ENCODE results near the gene RPH3AL.
"Not testable (repeated sequence)": the region's sequence is repeated elsewhere in the genome, so short reads cannot be mapped to it uniquely, and the experiment has no call there.

Gene RPH3AL

GRCh38 chr17:282000-282911 is 70.4 kb downstream of the RPH3AL start:
- no peak for DNase-seq (ENCODE audit: low read depth)

- no peak for DNase-seq (ENCODE audit: low read depth)
Measured at GRCh38 chr17:281365-281999, 71.1 kb downstream of the RPH3AL start.

DNA sequence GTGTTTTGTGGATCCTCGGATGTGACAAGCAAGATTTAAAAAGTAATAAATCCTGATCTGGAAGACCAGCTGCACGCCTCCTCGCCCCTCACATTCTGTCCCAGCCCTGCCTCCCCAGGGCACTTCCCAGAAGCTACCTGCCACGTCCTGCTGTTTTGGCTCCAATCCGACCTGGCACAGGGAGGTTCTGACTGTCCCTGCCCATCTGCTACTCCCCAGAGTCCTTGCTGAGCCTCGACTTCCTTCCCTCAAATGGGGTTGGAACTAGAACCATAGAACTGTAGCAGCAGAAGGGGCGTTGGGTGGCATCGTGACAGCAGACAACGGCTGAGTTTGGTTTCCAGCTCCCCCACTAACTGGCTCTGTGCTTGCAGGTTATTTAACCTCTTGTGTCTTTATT is 71.7 kb downstream of the RPH3AL start:
- DNase-seq (ENCODE audit: low read depth): no peak

DNA sequence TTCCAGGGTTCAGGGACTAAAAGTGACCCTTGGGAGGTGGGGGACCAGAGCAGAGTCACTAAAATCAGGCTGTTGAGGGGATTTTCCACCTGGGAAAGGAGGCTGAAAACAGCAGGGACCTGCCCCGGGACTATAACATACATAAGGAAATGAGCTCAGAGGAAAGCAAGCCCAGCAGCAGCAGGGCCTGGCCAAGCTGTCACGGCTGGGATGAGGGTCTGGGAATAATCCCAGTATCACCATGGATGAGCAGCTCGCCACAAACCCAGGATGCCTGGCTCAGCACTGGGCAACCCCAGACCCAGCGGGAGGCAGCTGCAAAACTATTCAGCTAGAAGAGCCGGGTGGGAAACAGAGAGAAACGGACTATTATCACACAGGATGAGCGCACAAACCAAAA is 72.4 kb downstream of the RPH3AL start:
- DNase-seq (ENCODE audit: low read depth): no peak

DNA sequence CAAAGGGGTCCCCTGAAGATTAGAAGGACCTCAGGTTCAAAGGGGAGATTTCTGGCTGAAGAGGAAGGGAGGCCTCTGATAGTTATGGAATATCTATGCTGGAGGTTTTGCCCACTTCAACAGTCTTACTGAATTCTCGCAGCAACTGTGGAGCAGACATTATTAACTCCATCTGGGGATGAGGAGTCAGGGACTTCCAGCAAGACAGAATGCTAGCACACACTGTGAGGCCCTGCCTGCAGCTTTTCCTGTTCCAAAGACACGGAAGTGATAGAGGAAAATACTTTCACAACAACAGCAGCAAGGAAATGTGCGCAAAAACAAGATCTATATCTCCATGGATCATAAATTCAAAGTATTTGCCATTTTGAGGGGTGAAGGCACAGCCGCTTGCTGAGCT is 72.8 kb downstream of the RPH3AL start:
- no peak for DNase-seq (ENCODE audit: low read depth)

DNA sequence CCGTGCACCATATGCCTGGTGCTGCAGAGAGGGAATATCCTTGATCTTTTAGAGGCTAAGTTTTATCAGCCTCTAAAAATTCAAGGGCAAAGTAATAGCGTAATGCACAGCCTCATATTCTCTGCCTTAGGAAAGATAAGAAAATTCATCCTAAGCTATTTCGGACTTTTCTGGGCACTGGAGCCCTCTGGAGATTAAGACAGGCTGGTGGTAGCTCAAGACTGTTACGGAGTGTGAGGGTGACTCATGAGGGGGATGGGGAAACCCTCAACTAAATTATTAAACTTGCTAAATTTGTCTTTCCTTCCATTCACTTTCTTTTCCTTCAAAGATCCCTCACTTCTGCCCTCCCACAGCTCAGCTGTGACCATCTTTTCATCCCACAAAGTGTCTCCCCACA is 73.3 kb downstream of the RPH3AL start:
- no peak for DNase-seq (ENCODE audit: low read depth)

GRCh38 chr17:278676-279059 is 73.9 kb downstream of the RPH3AL start:
- no peak for DNase-seq (ENCODE audit: low read depth)

- DNase-seq (ENCODE audit: low read depth): no peak
Measured at GRCh38 chr17:278055-278675, 74.4 kb downstream of the RPH3AL start.

DNA sequence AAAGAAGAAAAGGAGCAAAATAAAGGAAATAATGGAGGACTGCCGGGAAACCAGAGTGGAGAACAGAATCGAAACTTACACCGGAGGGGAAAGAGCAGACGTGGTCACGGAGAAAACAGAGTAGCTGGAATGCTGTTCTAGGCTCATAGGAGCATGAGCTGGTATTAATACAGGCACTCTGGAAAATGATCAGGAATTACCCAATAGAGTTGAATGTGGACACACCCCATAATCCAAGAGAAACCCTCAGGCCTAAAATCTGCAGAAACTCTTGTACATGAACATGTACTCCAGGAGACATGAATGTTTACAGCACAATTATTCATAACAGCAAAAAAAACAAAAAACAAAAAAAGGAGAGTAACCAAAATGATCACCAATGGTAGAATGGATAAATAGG is 77.7 kb downstream of the RPH3AL start:
- no peak for DNase-seq (ENCODE audit: low read depth)

GRCh38 chr17:273981-274832 is 78.4 kb downstream of the RPH3AL start:
- DNase-seq (ENCODE audit: low read depth): no peak

GRCh38 chr17:272856-273255 is 79.8 kb downstream of the RPH3AL start:
- not testable (repeated sequence) for DNase-seq (ENCODE audit: low read depth)

DNA sequence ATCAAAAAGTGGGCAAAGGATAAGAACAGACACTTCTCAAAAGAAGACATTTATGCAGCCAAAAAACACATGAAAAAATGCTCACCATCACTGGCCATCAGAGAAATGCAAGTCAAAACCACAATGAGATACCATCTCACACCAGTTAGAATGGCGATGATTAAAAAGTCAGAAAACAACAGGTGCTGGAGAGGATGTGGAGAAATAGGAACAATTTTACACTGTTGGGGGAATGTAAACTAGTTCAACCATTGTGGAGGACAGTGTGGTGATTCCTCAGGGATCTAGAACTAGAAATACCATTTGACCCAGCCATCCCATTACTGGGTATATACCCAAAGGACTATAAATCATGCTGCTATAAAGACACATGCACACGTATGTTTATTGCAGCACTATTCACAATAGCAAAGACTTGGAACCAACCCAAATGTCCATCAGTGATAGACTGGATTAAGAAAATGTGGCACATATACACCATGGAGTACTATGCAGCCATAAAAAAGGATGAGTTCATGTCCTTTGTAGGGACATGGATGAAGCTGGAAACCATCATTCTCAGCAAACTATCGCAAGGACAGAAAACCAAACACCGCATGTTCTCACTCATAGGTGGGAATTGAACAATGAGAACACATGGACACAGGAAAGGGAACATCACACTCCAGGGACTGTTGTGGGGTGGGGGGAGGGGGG is 80.5 kb downstream of the RPH3AL start:
- DNase-seq (ENCODE audit: low read depth): not testable (repeated sequence)

DNA sequence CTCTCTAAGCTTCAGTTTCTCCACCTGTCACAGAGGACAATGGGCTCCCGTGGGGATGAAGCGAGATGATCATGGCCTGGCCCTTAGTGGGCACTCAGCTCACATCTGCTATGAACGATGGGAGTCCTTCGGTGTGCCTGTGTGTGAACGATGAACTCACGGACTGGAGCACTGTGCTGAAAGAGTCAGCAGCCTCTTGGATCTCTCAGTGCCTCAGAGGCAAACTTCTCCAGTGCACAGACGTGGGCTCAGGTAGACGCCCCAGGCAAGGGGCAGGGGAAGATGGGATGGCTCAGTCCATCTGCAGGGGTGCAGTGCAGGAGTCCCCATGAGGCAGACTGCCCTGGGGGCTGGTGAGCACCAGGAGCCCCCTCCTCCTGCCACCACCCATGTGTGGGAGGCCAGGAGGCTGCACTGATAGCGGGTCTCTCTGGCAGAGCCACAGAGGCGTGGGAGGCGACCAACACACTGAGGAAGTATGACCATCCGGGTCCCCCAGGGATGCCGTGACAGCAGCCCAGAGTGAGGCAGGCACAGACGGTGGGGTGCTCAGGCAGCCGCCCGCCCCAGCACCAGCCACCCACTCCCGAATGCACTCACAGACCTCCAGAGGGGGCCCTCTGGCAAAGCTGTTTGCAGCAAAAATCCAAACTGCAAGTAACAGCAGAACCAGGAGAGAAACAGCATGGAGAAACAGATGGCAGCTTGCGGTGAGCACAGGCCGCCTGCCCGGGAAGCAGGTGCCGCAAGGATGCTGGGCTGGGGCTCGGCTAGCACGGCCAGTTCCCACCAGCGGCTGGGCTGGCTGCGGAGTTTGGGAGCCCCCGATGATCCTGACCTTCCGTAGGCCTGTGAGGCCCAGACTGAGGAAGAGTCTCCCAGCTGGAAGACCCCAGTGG is 82.7 kb downstream of the RPH3AL start:
- DNase-seq (ENCODE audit: low read depth): no peak

- no peak for DNase-seq (ENCODE audit: low read depth)
Measured at GRCh38 chr17:266701-267667, 85.6 kb downstream of the RPH3AL start.

DNA sequence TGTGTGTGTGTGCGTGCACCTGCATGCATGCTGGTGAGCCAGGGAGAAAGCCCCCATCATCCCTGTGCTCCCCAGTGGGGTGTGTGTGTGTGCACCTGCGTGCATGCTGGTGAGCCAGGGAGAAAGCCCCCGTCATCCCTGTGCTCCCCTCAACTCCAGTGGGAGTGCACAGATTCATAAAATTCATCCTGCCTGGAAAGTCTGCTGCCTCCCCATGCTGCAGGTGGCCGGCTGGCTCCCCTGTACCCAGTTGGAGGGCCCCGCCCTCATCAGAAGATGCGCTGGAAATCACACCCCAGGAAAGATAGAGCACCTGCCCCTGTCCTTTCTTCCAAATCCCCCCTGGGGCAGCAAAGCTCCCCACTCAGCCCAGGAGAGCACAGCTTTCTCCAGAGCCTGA is 86.4 kb downstream of the RPH3AL start:
- no peak for DNase-seq (ENCODE audit: low read depth)

GRCh38 chr17:265718-266117 is 86.9 kb downstream of the RPH3AL start:
- DNase-seq (ENCODE audit: low read depth): no peak

GRCh38 chr17:263773-264172 is 88.8 kb downstream of the RPH3AL start:
- no peak for DNase-seq (ENCODE audit: low read depth)

DNA sequence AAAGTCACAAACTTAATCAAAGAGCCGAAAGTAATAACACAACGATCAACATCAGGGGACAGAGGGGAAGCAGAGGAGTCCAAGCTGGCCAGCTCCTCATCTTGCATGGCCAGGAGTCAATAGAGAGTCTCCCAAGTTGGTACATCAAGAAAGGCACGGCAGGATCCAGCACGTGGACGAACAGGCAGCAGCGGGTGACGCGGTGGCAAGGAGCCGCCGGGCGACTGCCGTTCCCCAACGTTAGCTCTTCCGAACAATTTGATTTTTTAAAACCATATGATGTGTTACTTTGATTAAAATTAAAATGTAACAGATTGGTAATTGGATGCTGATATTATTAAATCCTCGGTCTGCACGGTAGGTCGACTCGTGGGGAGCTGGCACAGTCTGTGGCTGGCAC is 89.3 kb downstream of the RPH3AL start:
- no peak for DNase-seq (ENCODE audit: low read depth)

DNA sequence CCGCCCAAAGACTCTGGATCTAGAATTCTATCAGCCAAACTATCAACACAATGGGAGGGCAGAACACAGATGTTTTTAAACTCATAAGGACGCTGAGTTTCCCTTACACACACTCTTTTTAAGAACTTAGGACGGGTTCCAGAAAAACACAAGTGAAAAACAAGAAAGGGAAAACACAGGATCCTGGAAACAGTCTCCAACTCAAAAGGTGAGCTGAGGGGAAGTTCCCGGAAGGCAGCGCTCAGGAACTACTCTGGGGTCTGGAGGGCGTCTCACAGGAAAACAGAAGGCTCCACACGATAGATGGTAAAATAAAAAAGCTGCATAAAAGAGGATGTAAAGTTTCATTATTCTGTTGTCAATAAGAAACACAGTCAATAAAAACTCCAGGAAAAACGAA is 91.0 kb downstream of the RPH3AL start:
- DNase-seq (ENCODE audit: low read depth): no peak
